Neural cell (in vitro differentiated cells): ENCODE data around the gene MACROH2A1. TPM values are rescaled to one million over a fixed set of nuclear protein-coding genes. Genes with fewer than 3 reads are reported as not detected.

Experiments
- H2AFZ ChIP-seq: fragments of 200-600, 300-800 bp; sonication (generic), shearing (Covaris generic); 2 replicates; pipeline ENCODE4 v1.6.0; 2014; ENCODE audit warnings: low read depth, mild to moderate bottlenecking, antibody characterized with exemption, low read length, moderate library complexity
- H3F3A ChIP-seq: fragments of 200-600 bp; shearing (Covaris generic); 2 replicates; pipeline ENCODE4 v1.6.1; 2016; ENCODE audit warnings: mild to moderate bottlenecking, moderate library complexity, mixed read lengths, antibody characterized with exemption, low read length; ENCODE audit not compliant: insufficient read depth, poor library complexity, severe bottlenecking
- H3K27ac ChIP-seq: fragments of 200-600, 300-800 bp; sonication (generic), shearing (Covaris generic); 2 replicates; pipeline ENCODE4 v1.5.1; 2014; ENCODE audit warnings: mild to moderate bottlenecking, low read length, moderate library complexity
- H3K27me3 ChIP-seq: fragments of 300-800, 200-600 bp; sonication (generic), shearing (Covaris generic); 2 replicates; pipeline ENCODE4 v1.6.0; 2014; ENCODE audit warnings: mild to moderate bottlenecking, low read depth, low read length, moderate library complexity; ENCODE audit not compliant: insufficient read depth
- H3K36me3 ChIP-seq: fragments of 300-800, 200-600 bp; sonication (generic), shearing (Covaris generic); 2 replicates; pipeline ENCODE4 v1.5.1; 2014; ENCODE audit warnings: mild to moderate bottlenecking, antibody characterized with exemption, low read length, moderate library complexity; ENCODE audit not compliant: insufficient read depth
- H3K4me2 ChIP-seq: fragments of 300-800, 200-600 bp; sonication (generic), shearing (Covaris generic); 2 replicates; pipeline ENCODE4 v1.6.0; 2014; ENCODE audit warnings: mild to moderate bottlenecking, low read length
- H3K4me3 ChIP-seq: fragments of 300-800, 200-600 bp; sonication (generic), shearing (Covaris generic); 2 replicates; pipeline ENCODE4 v1.5.1; 2014; ENCODE audit warnings: mild to moderate bottlenecking, low read length, moderate library complexity
- H3K79me2 ChIP-seq: fragments of 200-600 bp; shearing (Covaris generic); replicated peaks from 2 replicates; pipeline ENCODE4 v1.6.0; 2014; ENCODE audit warnings: mild to moderate bottlenecking, low read length, moderate library complexity; ENCODE audit not compliant: insufficient read depth
- H3K9ac ChIP-seq: fragments of 300-800, 200-600 bp; sonication (generic), shearing (Covaris generic); 2 replicates; pipeline ENCODE4 v1.6.1; 2016; ENCODE audit warnings: mild to moderate bottlenecking, low read length, mixed read lengths
- H3K9me2 ChIP-seq: fragments of 200-600 bp; shearing (Covaris generic); 2 replicates; pipeline ENCODE4 v1.6.1; 2016; ENCODE audit warnings: mild to moderate bottlenecking, low read length, mixed read lengths; ENCODE audit not compliant: insufficient read depth
- H3K9me3 ChIP-seq: fragments of 200-600, 300-800 bp; sonication (generic), shearing (Covaris generic); 2 replicates; pipeline ENCODE4 v1.6.1; 2016; ENCODE audit warnings: mild to moderate bottlenecking, mixed run types, low read length, moderate library complexity, mixed read lengths
- H4K20me1 ChIP-seq: fragments of 200-600 bp; shearing (Covaris generic); 2 replicates; pipeline ENCODE4 v1.6.1; 2016; ENCODE audit warnings: mild to moderate bottlenecking, mixed run types; ENCODE audit not compliant: insufficient read depth
- CTCF ChIP-seq: fragments of 450-650 bp; IDR thresholded peaks from 2 replicates; pipeline ENCODE4 v1.5.1; 2014; ENCODE audit warnings: antibody characterized with exemption, mild to moderate bottlenecking, moderate library complexity; ENCODE audit not compliant: poor library complexity, severe bottlenecking
- EP300 ChIP-seq: fragments of 450-650 bp; conservative IDR thresholded peaks from 2 replicates; pipeline ENCODE4 v1.6.1; 2014; ENCODE audit warnings: antibody characterized with exemption, mild to moderate bottlenecking, moderate library complexity; ENCODE audit not compliant: poor library complexity, severe bottlenecking
- EZH2 ChIP-seq: fragments of 200-600, 300-800 bp; shearing (Covaris generic), sonication (generic); IDR thresholded peaks from 2 replicates; pipeline ENCODE4 v1.6.1; 2014; ENCODE audit warnings: antibody characterized with exemption, low read length, borderline replicate concordance, mild to moderate bottlenecking; ENCODE audit not compliant: insufficient read depth, poor library complexity, severe bottlenecking
- MXI1 ChIP-seq: fragments of 450-650 bp; conservative IDR thresholded peaks from 2 replicates; pipeline ENCODE4 v1.6.1; 2014; ENCODE audit warnings: antibody characterized with exemption, mild to moderate bottlenecking; ENCODE audit not compliant: poor library complexity, severe bottlenecking
- POLR2AphosphoS5 ChIP-seq: IDR thresholded peaks from 2 replicates; pipeline ENCODE4 v1.6.1; 2012
- RAD21 ChIP-seq: fragments of 450-650 bp; conservative IDR thresholded peaks from 2 replicates; pipeline ENCODE4 v1.6.1; 2014; ENCODE audit warnings: antibody characterized with exemption, mild to moderate bottlenecking, moderate library complexity
- REST ChIP-seq: IDR thresholded peaks from 2 replicates; pipeline ENCODE4 v1.6.1; 2012; ENCODE audit warnings: borderline replicate concordance
- SMC3 ChIP-seq: fragments of 450-650 bp; conservative IDR thresholded peaks from 2 replicates; pipeline ENCODE4 v1.6.1; 2014; ENCODE audit warnings: antibody characterized with exemption, mild to moderate bottlenecking, moderate library complexity; ENCODE audit not compliant: poor library complexity
- TAF1 ChIP-seq: IDR thresholded peaks from 2 replicates; pipeline ENCODE4 v1.6.1; 2012; ENCODE audit warnings: low read depth
- polyA plus RNA-seq: library from polyadenylated mRNA; depleted of rRNA; stranded (reverse); fragments of >200 nt; gene quantifications from 2 replicates; pipeline ENCODE4 v1.2.3, GENCODE V29; 2014

Gene MACROH2A1
- polyA plus RNA-seq, 1 donor from 2014 or later = 351 TPM

GRCh38 chr5:135319928-135320606 lies 79.0 kb downstream of the MACROH2A1 start:
- H3K4me2 ChIP-seq = no peak overlapping the region
- no peak overlapping the region for H2AFZ ChIP-seq
- no peaks in the 10 kb centered on the region for H3F3A ChIP-seq
- H3K27me3 ChIP-seq = no peaks in the 10 kb centered on the region
- TF ChIP-seq TAF1 = no peak
- no peak for TF ChIP-seq REST
- TF ChIP-seq SMC3 = no peak
- no peak for TF ChIP-seq RAD21
- TF ChIP-seq CTCF = no peak
- H3K79me2 ChIP-seq = no peaks in the 10 kb centered on the region
- H3K27ac ChIP-seq = no peak overlapping the region
- H3K9ac ChIP-seq = no peak overlapping the region
- H3K9me2 ChIP-seq = no peaks in the 10 kb centered on the region
- H3K36me3 ChIP-seq = no peaks in the 10 kb centered on the region
- no peaks in the 10 kb centered on the region for H3K9me3 ChIP-seq
- no peaks in the 10 kb centered on the region for H4K20me1 ChIP-seq
- H3K4me3 ChIP-seq = no peak overlapping the region

- no peak overlapping the region for H3K27ac ChIP-seq
- no peaks in the 10 kb centered on the region for H4K20me1 ChIP-seq
- H3K79me2 ChIP-seq = no peaks in the 10 kb centered on the region
- H3K4me3 ChIP-seq = no peak overlapping the region
- no peaks in the 10 kb centered on the region for H3K36me3 ChIP-seq
- no peak for TF ChIP-seq POLR2AphosphoS5
- TF ChIP-seq CTCF = no peak
- no peak for TF ChIP-seq RAD21
- no peak for TF ChIP-seq EZH2
- no peak for TF ChIP-seq MXI1
- no peak for TF ChIP-seq TAF1
- no peak for TF ChIP-seq SMC3
- TF ChIP-seq REST = no peak
- no peak for TF ChIP-seq EP300
- no peak overlapping the region for H3K9ac ChIP-seq
- no peaks in the 10 kb centered on the region for H3F3A ChIP-seq
- no peaks in the 10 kb centered on the region for H3K9me3 ChIP-seq
- no peaks in the 10 kb centered on the region for H3K27me3 ChIP-seq
- H3K4me2 ChIP-seq = no peak overlapping the region
- H2AFZ ChIP-seq = no peak overlapping the region
- no peaks in the 10 kb centered on the region for H3K9me2 ChIP-seq
These were observed 79.6 kb downstream of the MACROH2A1 start for GRCh38 chr5:135319458-135319857.
